GM12892 (cell line): ENCODE measurements around the gene C12orf56.

Experiments used
- POLR2A ChIP-seq: IDR thresholded peaks from 2 replicates; pipeline ENCODE4 v1.6.1; 2011; ENCODE audit warnings: low read depth, low read length, control low read depth
- TAF1 ChIP-seq: IDR thresholded peaks from 2 replicates; pipeline ENCODE4 v1.6.1; 2011; ENCODE audit warnings: low read depth, mild to moderate bottlenecking, control low read depth, low read length, borderline replicate concordance

DNA sequence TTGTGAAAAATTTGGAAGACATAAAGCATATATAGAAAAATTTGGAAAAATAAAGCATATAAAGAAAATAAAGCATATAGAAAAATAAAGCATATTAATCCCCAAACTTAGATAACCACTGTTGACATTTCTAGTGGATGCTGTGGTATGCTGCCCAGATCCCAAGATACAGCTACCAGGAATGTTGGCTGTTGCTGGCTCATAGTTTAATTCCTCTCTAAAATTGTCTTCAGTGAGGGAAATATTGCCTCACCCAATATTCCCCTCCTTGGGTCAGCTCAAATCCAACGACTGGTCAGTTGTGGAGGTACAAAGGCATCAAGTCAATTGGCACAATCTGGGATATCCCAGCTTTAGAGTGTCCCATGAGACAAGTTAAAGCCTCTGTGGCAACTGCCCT lies 158.4 kb downstream of the C12orf56 start:
- TF ChIP-seq POLR2A (no peak), TAF1 (no peak)
